Subcutaneous adipose tissue (tissue), 4 donors: ENCODE results near the gene POLR3G. TPM values are rescaled to one million over a fixed set of nuclear protein-coding genes. Genes with fewer than 3 reads are reported as not detected.

Experiments used
- total RNA-seq, 4 donors: library from RNA; depleted of rRNA; stranded (reverse); fragments of >200 nt; gene quantifications; one replicate each; pipeline ENCODE4 v1.1.0, GENCODE V29; 2016
- TF ChIP-seq, protein P1 (sequence below): fragments of 450-650 bp; IDR thresholded peaks from one replicate; pipeline ENCODE4 v1.5.1; 2016; ENCODE audit warnings: low read depth, mild to moderate bottlenecking, control low read depth, antibody characterized with exemption, moderate library complexity

Gene POLR3G
- total RNA-seq, 4 donors from 2014 or later = 0.94 to 2.9 (median 1.7) TPM

DNA sequence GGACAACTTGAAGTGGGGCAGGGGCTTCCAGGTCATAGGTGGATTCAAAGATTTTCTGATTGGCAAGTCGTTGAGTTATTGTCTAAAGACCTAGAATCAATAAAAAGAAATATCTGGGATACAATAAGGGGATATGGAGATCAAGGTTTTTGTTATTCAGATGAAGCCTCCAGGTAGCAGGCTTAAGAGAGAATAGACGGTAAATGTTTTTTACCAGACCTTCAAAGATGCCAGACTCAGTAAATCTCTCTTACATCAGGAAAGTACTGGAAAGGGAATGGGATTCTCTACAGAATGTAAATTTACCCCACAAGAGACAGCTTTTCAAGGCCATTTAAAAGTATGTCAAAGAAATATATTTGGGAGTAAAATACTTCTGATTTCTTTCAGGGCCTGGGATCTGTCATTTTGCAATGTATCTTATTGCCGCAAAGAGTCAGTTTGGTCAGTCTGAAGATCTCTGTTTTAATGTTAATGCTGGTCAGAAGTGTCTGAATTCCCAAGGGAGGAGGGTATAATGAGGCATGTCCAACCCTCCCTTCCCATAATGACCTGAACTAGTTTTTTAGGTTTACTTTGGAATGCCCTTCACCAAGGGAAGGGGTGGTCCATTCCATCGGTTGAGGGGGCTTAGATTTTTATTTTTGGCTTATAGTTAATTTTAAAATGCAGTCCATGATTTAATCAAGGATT lies 68.3 kb downstream of the POLR3G start:
- TF ChIP-seq, protein P1, sequence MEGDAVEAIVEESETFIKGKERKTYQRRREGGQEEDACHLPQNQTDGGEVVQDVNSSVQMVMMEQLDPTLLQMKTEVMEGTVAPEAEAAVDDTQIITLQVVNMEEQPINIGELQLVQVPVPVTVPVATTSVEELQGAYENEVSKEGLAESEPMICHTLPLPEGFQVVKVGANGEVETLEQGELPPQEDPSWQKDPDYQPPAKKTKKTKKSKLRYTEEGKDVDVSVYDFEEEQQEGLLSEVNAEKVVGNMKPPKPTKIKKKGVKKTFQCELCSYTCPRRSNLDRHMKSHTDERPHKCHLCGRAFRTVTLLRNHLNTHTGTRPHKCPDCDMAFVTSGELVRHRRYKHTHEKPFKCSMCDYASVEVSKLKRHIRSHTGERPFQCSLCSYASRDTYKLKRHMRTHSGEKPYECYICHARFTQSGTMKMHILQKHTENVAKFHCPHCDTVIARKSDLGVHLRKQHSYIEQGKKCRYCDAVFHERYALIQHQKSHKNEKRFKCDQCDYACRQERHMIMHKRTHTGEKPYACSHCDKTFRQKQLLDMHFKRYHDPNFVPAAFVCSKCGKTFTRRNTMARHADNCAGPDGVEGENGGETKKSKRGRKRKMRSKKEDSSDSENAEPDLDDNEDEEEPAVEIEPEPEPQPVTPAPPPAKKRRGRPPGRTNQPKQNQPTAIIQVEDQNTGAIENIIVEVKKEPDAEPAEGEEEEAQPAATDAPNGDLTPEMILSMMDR = no peak

DNA sequence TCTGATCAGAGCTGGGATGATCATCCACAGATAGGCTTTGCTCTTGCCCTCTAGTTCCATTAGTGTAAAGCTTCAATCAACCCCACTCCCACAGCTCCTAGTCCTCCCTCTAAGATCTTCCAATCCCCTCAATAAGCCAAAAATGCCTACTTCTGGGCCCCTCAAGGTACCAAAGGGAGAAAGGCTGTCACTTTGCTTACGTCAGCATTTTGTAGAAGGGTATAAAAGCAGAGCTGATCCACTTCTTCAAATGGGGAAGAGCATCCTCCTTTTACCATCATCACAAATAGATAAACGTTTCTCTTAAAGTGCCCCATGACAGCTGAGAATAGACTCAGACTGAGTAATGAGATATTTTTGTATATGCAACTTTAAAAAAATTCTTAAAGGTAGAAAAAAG lies 70.8 kb downstream of the POLR3G start:
- TF ChIP-seq, protein P1 = no peak

DNA sequence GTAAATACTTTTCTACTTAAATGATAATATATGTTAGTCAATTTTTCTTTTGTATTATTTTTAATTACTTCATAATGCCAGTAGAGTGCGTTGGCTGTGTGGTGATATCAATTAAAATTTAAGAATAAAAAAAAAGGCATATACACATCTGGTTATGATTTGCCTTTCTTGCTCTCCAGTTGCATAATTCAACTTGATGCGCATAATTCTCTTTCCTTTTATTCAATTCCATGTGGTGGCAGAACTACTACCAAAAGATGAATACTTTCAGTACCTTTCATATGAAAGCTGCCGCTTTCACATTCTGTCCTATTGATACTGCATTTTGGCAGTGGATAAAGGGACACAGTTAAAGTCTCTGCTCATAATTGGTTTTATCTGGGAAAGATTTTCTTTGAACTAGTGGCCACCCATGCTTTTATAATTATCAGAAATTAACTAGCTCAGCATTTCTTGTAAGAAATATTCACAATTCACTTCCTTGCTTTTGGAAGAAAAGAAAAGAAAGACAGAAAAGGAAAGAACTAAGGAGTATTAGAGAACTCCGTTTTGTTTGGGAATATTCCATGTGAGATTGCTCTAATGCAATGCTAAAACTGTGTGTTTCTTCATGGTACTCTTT lies 71.7 kb downstream of the POLR3G start:
- TF ChIP-seq, protein P1 = no peak

DNA sequence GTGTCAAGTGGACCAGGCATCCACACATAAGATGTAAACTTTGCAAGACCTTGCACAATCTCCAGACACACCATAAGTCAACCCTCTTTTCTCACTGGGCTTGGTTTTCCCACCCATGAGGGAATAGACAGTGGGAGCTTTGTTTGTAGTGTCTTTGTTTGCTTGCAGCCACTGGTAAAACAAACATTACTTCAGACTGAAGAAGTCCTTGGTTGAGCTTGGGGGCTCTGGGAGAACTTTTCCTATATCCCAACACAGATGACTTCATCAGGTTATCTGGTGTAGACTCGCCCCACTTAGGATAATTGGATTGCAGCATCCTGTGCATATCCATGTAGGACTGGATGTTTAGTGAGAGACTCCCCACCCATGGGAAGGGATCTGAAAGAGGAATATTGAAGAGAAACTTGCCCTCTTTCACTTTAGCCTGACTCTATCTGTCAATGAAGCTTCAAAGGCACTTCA lies 72.4 kb downstream of the POLR3G start:
- TF ChIP-seq, protein P1 = no peak

DNA sequence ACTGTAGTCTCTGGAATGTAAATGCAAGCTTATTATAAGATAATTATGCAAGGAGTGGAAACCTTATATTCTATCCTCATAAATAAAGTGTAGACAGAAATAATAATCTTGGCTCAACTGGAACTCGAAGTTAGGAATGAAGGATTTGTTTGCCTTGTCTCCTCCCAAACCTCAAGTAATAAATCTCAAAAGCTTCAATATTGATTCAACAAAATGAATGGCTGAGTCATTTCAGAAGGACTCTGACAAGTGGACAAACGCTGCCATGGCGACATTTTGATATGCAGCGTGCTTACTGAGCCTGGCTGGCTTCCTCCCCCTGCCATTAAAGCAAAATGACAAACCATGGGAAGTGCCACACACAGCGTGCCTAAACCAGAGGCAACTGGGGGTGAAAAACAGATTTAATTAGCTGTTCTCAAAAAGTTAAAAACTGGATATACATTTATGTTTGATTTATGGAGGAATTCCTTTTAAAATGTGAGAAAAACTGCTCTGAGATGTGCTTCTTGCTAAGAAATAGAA lies 73.5 kb downstream of the POLR3G start:
- TF ChIP-seq, protein P1 = no peak

DNA sequence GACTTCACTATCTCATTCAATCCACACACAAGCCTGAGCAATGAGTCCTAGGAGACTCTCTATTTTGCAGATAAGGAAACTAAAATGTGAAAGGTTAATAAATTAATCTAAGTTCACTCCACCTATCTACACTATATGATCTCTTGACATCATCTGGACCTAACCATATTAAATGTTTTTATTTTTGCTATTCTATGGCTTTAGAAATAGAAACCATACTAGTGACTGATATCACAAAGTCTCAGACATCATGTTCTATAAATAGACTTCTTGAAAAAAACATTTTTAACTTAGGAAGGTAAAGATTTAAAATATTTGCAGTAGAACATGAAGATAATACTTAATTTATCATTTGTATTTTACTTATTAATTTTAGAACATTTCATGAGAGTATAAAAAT lies 74.6 kb downstream of the POLR3G start:
- TF ChIP-seq, protein P1 = no peak

DNA sequence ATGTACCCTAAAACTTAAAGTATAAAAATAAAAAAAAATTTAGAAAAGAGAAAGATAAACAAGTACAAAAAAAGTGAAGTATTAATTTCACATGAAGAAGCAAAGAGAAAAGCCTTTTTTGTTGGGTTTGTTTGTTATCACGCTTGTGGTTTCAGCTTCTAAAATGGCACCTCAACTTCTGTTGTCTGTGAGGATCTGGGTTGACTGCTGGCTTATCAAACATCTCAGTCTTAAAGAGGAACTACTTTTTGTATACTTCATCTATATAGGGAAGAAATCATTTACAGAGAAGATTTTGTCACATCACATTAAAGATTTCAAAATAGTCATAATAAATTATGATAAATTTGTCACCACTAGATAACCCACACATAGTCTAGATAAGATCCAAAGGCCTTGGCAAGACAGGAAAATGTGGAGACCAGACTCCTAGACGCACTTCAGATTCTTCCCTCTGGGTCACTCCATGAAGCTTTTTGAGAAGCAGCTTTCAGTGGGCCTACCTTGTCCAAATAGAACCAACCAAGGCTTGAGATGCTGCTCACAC lies 75.1 kb downstream of the POLR3G start:
- TF ChIP-seq, protein P1 = no peak
